GM18502 (cell line): ENCODE data around the gene SPOCK1.
"Not testable (repeated sequence)": the region's sequence is repeated elsewhere in the genome, so short reads cannot be mapped to it uniquely, and the experiment has no call there.

Source experiments
- ATAC-seq: cut with Tn5 transposase; IDR thresholded peaks from one replicate; pipeline ENCODE4 v1.9.1; 2021; ENCODE audit warnings: mild to moderate bottlenecking; ENCODE audit not compliant: unreplicated experiment, poor library complexity

Gene SPOCK1

DNA sequence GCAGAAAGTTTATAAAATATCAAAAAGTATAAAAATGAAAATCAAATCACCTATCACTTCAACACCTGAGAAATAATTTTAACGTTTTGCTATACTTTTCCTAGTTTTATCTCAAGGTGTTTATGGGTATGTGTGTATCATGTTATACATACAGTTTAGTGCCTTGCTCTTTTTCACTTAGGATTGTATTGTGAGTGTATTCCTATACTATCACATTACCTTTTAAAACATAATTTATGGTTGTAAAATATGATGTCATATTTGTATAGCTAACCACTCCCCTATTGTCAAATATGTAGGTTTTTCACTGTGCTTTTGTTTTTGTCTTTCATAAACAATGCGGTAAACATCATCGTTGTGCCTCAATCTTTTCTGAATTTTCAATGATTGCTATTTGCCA lies 479.9 kb downstream of the SPOCK1 start:
- ATAC-seq: no peak

DNA sequence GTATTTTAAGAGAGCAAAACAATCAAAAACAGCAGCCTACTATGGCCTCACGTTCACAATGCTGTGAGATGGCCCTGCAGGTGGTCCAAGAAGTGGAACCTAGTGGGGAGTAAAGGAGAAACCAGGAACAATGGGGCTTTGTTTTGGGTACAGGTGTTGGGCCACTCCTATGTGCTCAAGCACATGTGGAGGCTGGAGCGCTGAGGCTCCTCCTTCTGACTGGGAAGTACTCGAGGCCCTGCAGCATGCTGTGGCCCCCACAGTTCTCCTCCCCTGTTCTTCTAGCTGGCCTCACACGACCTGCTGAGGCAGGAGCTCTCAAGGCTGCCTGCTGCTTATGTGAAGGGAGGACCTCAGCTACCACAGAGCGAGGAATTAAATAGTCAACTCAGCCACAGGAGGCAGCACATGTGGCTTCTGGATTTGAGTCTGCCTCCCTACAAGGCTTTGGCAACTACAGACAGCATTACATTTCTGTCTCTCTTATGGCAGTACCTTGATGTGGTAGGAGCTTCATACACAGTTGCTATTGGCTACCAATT lies 482.3 kb downstream of the SPOCK1 start:
- ATAC-seq: no peak

DNA sequence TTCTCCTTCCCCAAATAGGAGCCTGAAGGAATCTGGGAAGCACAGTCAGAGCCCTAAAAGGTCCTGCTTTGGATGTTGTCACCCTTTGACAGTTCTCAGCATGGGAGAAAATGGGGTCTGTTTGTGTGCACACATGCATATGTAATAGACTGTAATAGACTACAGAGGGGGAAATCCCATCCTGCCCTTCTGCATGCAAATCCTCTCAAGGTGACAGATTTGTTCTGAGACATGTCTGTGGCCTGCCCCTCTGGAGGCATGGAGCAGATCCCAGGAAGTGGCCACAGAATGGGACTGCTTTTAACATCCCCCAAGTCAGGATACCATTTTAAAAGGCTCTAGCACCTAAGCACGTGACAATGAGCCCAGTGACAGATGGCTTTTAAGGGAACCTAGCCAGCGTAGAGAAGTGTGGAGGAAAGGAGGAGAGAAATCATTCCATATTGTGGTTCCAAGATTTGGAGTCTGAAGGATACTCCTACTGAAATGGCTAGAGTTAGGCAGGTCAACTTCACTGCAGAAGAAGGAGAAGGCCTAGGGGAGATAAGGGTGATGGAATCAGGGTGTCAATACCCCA lies 483.5 kb downstream of the SPOCK1 start:
- ATAC-seq: no peak

DNA sequence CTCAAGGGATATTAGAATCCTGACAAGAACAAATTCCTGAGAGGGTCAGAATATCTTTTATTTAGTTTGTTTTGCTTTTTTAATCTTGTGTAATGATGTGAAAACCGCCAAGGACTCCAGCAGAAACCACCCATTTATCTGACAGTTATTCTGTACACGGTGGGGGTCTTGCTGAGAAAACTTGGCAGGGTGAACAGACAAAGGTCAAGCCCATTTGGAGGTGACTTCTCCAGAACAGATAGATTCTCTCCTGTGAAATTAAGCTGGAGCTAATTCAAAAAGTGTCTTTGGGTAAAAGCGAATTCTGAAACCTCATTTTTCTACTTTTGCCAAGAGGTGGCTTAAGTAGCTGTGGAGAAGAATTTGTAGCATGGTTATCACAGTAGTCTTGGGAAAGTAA lies 484.4 kb downstream of the SPOCK1 start:
- no peak for ATAC-seq

DNA sequence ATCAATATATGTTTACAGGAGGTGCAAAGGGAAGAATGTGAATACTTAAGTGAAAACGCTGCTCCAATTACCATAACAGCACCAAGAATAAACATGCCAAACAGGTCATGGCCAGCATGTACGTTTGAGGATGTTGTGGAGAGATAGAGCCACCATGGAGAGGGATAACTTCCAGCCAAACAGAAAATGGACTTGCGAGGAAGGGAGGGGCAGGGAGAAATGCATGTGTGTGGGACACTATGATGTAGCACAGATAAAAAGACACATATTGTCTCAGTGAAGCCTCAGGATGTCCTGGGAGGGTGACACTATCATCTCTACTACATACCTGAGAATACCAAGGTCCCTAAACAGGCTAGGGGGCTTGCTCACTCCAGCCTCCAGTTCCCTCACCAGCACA lies 488.9 kb downstream of the SPOCK1 start:
- no peak for ATAC-seq

DNA sequence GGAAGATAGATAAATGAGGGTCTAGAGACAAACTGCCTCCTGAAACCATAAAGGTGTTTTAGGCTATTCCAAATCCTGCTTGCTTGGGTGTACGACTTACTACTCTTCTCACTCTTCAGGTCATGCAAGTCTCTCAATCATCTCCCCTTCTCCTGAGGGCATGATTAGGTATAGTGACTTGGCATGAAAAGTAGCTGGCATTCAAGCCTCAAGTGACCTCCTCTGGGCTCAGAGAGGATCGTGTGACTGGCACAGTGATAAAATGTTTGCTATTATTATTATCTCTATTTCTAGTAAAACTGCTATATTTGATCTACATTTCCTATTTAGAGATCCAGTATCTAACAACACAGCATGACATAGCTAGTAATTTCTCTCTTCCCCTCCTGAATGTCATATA lies 494.8 kb downstream of the SPOCK1 start:
- ATAC-seq: no peak

DNA sequence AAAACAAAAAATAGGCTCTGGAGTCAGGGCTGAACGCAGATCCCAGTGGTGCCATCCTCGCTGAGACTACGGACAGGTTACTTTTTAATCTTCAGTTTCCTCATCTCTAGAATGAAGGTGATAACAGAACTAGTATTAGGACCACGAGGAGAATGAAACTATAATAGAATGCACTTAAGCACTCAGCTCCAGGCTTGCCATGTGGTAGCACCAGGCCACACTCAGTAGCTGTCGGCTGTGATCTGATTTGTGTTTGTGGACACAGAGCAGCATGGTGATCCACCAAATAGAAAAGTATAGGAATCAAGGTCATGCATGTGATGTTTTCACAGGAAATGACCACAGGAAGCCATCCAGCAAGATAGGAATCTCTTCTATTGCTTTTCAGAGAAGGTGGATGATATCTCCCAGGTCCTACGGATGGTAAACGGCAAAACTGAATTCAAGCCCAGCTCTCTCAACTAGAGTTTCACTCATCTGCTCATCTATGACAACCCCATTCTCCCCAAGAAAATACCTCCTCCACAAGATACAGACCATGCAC lies 498.0 kb downstream of the SPOCK1 start:
- ATAC-seq: no peak

DNA sequence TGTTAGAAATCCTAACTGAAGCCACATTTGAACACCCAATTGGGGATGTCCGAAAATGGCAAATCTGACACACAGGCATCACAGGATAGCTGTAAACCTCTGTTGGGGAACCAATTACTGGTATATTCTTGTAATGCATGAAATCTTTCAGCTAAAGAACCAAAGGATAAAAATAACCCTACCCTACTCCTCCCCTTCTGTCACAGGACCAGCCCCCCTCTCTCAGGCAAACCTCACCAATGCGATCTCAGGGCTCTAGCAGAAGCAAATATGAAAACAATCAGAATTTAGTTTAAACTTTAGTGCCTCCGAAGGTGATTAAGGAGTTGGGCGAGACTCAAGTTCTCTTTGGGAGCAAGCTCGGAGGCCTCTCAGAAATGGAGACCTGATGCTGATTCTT lies 499.3 kb downstream of the SPOCK1 start:
- ATAC-seq: no peak

DNA sequence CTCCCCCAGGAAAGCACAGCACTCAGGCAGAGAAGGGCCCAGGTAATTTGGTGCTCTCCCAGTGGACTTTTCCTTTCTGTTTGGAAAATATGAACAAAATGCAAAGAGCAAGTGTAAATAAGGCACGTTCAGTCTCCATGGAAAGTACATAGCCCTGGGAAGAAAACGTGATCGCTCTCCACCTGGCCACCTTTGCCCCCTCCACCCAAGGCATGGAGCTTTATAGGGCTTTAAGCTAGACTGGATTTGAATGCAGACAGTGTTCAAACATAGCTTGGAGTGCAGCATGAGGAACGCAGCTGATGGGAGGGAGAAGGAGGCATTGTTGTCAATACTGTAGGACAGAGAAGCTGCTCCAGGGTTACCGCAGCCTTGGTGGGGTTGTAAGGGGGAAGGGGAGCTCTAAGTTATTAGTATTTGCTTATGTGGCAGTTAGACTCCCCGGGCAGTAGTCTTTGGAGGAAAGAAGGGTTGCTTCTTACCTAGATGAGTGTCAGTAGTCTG lies 500.2 kb downstream of the SPOCK1 start:
- no peak for ATAC-seq

DNA sequence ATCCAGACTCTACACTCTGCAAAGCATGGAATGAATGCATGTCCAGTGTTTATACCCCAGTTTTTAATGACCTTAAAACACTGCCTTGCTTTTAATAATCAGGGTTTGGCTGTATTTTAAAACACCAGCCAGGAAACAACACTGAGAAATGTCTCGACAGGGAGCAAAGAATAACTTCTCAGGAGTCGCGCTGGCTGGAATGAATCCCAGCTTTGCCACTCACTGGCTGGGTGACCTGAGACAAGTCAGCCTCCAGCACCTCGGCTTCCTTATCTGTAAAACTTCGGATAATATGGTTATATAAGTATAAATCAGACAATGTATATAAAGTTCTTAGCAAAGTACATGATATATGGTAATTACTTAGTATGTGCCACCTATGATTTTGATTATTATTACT lies 505.0 kb downstream of the SPOCK1 start:
- no peak for ATAC-seq

DNA sequence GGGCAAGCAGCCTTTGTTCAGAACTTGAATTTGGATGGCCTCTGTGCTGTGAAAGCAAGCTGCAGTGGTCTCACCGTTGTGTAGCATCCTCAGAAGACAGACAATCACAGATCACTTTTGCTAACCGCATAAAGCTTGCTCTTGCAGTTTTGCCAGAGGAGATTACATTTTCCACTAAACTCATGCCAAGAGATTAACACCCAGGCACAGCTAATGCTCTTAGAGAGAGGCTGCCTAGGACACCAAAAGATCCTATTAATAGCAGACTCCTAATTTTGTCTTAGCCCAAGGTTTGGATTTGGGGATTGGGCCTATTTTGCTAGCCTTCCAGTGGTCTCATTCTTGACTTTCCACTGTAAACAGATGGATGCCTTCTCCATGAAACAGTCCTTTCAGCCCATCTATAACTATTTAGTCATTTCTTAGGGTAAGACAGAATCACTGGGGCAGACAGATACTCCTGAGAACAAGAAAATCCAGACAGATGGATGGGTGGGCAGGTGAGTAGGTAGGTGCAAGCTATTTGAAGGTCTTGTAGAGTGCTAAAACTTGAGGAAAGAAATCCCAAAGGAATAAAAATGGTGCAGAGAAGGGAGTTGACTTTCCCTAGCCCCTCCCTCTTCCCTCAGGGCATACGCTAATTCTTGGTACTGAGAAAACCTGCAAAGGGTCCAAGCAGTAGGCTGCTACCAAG lies 506.2 kb downstream of the SPOCK1 start:
- ATAC-seq: no peak

DNA sequence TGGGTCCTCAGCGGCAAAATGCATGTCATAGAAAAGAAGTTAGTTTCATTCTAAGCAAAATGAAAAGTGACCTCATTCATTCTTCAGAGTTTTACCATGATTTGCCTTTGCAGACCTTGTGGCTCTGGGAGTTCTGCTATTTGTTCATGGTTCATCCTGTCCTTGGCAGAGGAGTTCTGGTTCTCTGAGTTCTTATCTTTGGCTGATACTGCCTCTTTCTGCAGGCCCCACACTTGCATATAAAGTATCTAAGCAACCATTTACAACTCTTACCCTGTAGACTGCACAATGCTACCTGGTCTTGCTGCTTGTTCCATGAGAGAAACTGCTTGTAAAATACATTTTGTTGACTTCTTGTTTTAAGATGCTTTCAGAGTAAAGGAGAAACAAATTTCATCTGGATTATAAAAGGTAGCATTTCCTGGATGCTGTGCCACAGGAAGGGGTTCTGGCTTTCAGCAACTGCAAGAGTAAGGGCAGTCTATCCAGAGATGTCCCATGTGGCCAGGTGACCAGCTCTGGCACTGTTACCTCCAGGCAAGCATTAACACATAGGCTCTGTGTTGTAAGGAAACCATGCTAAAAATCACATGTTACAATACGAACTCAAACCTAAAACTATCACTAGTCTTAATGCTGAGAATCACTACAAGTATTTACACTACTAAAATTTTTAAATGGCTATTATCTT lies 513.2 kb downstream of the SPOCK1 start:
- no peak for ATAC-seq

DNA sequence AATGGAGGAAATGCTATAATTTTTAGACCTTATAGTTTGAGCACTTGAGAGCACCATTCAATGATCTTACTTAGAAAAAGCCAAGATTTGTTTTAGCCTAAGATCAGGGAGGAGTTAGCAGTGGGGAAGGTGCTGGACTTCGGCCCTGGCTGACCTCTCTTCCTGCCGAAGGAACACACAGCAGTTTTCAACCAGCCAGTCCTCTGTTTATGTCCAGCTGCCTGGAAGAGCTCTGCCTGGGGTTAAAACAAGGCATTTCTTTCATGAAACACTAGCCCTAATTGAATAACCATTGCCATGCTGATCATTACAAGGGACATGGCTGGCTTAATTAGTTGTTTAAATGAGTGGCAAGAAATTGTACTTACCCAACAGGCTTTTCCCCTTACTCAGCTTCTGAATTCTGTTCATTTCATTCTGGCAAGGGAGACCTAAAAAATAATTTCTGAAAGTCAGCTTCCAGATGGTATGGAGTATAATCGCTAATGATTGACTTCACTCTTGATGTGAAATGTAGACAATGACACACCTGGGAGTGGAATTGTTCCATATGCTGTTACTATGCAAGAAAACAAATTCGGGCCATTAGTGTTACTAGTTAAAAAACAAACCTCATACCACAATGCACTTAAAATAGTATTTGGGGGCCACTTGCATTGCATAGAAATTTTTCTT lies 514.2 kb downstream of the SPOCK1 start:
- ATAC-seq: no peak

DNA sequence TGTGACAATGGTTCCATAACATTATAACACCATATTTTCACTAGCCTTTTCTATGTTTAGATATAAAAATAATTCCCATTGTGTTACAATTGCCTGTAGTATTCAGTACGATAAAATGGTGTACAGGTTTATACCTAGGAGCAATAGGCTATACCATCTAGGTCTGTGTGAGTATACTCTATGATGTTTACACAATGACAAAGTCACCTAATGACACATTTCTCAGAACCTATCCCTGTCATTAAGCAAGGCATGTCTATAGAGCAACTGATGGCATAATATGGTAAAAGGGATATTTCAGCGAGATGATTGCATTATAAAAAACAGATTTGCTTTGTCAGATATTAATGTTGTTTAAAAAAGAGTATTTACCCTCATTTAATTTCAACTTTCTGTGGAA lies 517.2 kb downstream of the SPOCK1 start:
- no peak for ATAC-seq

DNA sequence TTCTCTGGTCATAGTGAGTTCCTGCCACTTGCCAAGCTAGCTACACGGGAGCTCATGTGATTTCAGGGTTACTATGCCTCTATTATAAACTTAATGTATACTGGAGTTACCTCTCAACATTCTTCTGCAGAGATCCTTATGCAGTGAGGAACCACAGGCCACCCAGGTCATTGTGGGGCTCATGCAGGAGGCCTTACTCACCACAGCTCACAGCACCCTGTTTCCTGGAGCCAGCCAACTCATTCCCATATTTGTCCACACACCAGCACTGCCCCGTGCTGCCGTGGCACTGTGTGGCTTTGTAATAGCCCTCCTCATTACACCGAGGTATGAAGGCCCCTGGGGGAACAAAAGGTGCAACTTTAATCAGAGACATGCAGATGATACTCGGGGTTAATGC lies 520.0 kb downstream of the SPOCK1 start:
- no peak for ATAC-seq

DNA sequence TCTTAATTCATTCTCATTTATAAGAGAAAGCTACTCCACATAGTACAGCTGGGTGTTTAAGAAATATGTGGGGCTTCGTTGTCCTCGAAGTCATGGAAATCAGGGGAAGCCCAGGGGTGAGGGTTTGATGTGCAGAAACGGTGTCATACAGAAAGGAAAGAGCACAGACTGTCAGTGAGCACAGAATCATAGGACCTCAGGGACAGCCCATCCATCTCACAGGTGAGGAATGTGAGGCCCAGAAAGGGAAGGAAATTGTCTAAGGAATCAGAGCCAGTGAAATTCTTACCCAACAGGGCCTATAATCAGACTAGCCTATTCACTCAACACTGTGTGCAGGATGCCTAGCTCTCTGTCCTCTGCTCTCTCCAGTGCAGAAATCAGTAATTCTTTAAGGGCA lies 535.6 kb downstream of the SPOCK1 start:
- no peak for ATAC-seq

DNA sequence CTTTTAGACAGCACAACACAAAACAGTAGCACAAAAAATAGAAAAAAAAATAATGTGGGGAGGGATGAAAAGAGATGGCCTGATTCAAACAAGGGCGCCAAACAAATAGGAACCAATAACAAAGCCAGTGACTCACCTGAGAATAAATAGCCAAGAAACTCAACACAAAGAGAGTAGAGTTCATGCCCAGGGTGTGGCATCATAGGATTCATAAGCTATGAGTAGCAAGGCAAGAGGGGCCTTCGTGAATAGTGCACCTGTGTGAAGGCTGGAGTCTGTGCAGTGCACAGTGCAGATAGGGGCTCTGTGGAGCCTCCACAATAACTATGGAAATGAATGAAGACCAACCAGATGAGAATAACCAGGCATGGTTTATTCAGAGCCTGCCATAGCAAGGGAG lies 541.7 kb downstream of the SPOCK1 start:
- ATAC-seq: no peak

DNA sequence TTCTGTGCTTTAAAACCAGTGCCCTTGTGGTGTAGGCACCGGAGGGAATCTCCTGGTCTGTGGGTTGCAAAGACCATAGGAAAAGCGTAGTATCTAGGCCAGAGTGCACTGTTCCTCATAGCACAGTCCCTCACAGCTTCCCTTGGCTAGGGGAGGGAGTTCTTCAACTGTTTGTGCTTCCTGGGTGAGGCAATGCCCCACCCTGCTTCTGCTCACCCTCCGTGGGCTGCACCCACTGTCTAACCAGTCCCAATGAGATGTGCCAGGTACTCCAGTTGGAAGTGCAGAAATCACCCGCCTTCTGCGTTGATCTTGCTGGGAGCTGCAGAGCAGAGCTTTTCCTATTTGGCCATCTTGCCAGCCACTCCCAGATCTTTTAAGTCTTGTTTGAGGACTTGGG lies 545.0 kb downstream of the SPOCK1 start:
- not testable (repeated sequence) for ATAC-seq

DNA sequence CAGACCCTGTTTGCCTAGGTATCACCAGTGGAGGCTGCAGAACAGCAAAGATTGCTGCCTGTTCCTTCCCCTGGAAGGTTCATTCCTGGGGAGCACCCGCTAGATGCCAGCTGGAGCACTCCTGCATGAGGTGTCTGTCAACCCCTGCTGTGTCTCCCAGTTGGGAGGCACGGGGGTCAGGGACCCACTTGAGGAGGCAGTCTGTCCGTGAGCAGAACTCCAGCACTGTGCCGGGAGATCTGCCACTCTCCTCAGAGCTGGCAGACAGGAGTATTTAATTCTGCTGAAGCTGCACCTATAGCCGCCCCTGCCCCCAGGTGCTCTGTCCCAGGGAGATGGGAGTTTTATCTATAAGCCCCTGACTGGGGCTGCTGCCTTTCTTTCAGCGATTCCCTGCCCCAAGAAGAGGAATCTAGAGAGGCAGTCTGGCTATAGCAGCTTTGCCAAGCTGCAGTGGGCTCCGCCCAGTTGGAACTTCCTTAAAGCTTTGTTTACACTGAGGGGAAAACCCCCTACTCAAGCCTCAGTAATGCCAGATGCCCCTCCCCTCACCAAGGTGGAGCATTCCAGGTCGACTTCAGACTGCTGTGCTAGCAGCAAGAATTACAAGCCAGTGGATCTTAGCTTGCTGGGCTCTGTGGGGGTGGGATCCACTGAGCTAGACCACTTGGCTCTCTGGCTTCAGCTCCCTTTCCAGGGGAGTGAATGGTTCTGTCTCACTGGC lies 545.6 kb downstream of the SPOCK1 start:
- not testable (repeated sequence) for ATAC-seq

DNA sequence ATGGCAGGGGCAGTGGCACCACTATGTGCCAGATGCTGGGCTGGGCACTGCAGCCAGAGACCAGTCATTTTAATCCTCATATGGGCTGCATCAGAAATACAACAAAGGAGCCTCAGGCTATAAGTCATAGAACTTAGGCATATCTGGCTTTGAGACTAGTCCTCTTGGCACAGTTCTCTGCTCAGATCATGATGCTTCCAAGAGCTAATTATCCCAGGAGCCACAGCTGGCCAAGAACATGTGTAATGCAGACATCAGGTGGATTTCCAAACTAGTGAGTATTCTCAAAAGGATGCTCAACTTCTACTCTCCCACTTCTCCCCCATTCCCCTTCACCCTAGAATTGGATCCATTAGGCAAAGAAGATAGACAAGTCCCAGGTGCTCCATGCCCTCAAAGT lies 571.6 kb downstream of the SPOCK1 start:
- ATAC-seq: no peak
